HG03095 (cell line): ENCODE data around the gene AMDHD2.
"Not testable (repeated sequence)": the region's sequence is repeated elsewhere in the genome, so short reads cannot be mapped to it uniquely, and the experiment has no call there.

Experiments
- ATAC-seq: cut with Tn5 transposase; IDR thresholded peaks from one replicate; pipeline ENCODE4 v1.9.1; 2021; ENCODE audit warnings: moderate library complexity; ENCODE audit not compliant: unreplicated experiment

Gene AMDHD2

DNA sequence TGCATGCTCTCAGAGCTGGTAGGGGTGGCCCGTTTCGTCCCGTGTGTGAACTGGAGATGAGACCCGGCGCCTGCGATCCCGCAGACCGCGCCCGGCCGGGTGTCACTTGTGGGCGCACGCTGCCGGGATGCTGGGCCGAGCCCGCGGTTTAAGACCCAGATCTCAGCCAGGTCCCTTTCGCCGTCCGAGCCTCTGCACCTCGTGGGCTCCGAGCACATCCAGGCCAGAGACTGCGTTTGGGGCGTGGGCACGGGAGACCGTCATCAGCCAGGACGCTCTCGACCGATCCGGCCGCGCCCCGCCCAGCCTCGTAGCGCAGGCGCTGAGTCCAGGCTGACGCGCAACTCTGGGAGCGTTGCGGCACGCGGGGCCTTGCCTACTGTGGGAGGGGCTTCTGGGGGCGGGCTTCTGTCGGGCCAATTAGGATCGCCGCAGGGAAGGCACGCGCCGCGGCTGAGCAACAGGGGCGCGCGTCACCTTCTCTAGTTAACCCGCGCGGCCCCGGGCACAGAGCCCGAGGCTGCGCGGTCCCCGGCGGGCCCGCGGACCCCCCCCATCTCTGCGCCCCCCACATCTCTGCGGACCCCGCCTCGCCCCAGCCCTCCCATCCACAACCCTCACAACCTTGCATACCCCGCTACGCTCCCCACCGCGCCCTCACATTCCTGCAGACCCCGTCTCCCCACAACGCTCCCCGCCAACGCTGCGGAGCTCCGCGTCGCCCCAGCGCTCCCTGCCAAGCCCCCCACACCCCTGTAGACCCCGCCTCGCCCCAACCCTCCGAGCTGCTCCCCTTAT lies 11.7 kb downstream of the AMDHD2 start:
- peak; percentile 66 for ATAC-seq

DNA sequence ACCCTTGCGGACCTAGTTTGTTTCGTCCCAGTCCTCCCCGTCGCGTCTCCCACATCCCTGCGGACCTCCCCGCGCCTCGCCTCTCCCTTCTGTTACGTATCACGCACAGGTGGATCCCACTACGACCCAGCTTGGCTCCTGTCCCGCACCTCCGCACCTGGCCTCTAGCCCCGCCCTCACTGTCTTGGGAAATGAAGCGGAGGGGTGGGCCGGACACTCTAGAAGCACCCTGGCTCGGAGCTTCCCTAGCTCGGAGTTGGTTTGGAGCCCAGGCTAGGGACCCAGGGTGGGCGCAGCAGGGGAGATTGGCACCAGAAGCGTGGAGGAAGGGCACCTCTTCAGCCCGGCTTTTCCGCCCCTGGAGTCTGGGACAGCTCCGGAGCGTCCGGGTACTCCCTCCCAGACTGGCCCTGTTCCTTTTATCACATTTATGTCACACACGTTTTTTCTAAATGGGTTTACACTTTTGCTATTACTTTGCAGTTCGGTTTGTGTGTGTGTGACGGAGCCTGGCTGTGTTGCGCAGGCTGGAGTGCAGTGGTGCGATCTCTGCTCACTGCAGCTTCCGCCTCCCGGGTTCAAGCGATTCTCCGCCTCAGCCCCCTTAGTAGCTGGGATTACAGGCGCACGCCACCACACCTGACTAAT lies 12.4 kb downstream of the AMDHD2 start:
- no peak for ATAC-seq

DNA sequence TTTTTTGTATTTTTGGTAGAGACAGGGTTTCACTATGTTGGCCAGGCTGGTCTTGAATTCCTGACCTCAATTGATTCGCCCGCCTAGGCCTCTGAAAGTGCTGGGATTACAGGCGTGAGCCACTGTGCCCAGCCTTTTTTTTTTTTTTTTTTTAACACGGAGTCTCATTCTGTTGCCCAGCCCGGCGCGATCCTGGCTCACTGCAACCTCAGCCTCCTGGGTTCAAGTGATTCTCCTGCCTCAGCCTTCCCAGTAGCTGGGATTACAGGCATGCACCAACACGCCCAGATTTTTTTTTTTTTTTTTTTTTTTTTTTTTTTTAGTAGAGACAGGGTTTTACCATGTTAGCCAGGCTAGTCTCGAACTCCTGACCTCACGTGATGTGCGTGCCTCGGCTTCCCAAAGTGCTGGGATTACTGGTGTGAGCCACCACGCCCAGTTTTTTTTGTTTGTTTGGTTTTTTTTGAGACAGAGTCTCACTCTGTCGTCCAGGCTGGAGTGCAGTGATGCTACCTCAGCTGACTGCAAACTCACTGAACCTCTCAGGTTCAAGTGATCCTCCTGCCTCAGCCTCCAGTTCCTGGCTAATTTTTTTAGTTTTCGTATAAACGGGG lies 13.1 kb downstream of the AMDHD2 start:
- ATAC-seq, result not testable (repeated sequence)

DNA sequence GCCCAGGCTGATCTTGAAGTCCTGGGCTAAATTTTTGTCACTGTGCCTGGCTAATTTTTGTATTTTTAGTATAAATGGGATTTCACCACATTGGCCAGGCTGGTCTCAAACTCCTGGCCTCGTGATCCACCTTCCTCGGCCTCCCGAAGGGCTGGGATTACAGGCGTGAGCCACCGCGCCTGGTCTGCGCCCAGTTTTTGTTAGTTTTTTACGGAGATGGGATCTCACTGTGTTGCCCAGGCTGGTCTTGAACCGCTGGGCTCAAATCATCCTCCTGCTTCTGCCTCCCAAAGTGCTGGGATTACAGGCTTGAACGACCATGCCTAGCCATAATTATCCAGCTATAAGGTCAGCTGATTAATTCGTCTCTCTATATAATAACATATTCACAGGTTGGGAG lies 13.7 kb downstream of the AMDHD2 start:
- ATAC-seq, result no peak

DNA sequence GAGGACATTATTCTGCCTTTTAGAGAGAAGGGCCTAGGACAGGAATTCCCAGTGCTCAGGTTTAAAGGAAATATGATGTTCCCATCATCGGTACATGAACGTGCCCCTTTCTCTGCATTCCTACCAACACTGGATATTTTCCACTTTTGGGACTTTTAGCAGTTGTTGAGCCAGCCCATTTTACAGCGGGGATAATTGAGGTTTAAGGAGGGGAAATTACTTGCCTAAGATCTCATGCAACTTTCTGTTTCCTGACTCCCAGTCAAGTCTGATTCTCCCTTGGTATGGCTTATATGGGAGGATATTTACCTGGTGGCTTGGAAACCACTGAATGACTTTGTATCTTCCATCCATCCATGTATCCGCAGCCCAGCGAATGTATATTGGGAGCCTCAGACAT lies 14.2 kb downstream of the AMDHD2 start:
- ATAC-seq, result not testable (repeated sequence)

DNA sequence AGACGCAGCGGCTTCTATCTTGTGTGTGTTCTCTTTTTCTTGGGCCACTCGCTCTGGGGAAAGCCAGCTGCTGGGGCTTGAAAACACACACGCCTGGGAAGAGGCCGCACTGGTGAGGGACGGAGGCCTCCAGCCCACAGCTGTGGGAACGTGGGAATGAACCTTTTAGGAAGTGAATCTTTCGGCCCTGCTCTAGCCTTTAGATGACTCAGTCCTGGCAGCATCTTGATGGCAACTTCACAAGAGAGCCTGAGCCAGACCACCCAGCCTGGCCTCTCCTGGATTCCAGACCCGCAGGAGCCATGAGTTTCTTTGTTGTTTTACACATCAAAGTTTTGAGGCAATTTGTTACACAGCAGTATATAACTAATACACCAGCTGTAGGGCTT lies 15.4 kb downstream of the AMDHD2 start:
- no peak for ATAC-seq

DNA sequence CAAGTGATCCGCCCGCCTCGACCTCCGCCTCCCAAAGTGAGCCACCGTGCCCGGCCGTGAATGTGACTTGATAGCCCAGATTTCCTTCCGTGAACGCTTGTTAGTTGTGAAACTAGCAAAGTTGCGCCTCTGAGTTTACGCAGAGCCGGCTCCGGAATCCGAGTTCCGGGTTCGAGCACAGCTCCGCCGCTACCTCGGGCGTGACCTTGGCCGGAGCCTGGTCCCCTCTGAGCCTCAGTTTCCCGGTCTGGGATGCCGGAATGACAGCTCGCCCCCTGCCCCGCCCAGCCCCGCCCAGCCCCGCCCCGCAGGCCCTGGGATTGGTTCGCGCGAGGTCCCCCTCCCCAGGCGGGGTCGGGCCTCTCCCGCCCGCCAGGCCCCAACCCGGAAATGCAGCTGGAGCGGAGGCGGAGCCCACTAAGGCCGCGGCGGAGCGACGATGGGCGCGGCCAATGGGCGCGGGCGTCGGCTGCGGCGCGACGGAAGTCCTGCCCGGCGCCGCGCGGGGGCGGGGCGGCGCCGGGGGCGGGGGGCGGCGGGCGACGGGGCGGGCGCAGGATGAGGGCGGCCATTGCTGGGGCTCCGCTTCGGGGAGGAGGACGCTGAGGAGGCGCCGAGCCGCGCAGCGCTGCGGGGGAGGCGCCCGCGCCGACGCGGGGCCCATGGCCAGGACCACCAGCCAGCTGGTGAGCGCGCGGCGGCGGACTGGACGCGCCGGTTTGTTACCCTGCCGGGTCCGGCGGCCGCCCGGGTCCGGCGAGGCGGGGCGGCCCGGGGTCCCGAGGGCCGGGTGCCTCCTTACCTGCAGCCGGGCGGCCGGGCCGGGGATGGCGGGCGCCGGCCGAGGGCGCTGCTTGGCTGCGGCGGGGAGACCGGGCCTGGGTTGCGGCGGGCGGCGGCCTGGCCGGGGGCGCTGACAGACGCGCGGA lies 17.5 kb downstream of the AMDHD2 start, which contains the start of gene PDPK1:
Gene PDPK1, plus strand, starts transcription at position 571 of the 929 bp plus-strand sequence. Its CDS starts 92 bp downstream, at position 663.
- ATAC-seq, result peak; percentile 68

DNA sequence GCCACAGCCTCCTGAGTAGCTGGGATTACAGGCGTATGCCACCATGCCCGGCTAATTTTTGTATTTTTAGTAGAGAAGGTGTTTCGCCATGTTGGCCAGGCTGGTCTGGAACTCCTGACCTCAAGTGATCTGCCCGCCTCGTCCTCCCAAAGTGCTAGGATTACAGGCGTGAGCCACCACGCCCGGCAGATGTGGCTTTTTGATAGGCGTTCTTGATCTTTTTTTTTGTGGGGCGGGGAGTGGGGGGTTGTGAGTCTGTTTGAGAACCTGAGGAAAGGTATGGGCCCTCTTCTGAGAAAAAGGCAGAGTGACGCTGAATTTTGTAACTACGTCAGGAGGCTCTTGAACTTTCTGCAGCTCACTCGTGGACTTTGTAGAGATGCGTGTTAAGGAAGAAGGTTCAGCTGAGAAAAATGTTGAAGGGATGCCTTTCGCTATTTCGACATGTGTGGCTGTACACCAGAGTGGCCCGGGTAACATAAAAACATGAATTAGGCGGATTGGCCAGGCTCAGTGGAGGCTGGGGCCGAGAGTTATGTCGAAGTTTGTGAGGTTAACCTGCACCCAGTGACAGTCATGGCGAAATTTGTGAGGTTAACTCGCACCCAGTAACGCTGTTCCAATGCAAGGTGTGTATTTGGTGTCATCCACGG lies 19.1 kb downstream of the AMDHD2 start:
- ATAC-seq, result not testable (repeated sequence)

DNA sequence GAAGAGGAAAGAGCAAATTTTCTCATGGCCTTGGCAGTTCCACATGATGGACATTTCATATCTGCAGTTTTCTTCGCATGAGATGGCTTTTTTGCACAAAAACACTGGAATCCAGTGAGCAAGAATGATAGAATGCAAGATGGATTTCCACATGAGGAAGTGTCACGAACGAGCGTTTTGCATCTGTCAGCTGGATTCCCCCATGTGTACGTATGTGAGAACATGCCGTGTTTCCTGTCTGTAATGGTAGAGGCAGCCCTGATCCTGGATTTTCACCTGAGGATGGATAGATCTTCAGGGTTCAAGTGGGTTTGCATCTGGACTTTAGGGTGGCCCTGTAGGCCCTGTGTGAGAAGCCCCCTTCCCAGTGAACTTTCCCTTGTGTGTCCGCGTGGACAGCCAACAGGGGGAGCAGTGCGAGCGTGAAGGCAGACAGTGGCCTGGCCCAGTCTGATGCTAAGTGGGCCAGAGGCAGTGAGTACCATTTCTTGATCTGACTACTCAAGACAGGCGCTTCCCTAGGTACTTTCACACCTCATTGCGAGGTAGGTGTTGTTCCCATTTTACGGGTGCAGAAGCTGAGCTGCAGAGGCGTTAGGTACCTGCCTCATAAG lies 19.8 kb downstream of the AMDHD2 start:
- ATAC-seq, result not testable (repeated sequence)

DNA sequence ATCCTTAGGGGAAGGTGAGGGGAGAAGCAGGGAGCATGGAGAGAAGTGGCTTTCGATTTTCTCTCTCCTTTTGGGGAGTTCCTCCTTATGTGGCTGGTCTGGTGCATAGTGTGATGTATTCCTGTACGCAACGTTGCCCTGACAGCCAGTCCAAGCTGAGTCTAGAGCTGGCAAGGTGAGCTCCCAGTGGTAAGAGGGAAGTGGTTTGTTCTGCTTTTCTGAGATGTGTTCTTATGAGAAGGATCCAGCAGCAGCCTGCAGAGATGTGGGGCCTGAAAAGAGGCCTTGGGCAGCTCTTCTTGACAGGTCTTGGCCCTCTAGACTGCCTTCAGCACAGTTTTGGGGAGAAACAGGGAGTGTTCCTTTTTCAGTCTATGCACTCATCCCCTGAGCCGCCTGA lies 20.7 kb downstream of the AMDHD2 start:
- not testable (repeated sequence) for ATAC-seq

DNA sequence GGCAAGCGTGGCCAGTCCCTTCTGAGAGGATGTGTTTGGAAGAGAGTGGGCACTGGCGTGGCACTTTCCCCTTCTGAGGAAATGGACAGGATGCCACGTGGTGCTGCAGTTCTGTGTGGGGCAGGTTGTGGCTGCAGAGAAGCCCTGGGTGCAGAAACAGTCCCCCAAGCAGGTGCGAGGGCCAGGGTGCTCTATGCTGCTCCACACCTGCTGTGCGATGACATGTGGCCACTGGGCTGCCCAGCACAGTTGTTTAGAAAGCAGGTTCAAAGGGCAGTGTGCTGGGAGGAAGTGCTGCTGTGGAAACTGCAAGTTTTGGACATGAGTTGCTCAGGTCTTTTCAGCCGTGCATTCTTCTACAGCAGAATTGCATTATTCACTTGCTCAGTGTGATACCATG lies 21.2 kb downstream of the AMDHD2 start:
- ATAC-seq, result not testable (repeated sequence)

DNA sequence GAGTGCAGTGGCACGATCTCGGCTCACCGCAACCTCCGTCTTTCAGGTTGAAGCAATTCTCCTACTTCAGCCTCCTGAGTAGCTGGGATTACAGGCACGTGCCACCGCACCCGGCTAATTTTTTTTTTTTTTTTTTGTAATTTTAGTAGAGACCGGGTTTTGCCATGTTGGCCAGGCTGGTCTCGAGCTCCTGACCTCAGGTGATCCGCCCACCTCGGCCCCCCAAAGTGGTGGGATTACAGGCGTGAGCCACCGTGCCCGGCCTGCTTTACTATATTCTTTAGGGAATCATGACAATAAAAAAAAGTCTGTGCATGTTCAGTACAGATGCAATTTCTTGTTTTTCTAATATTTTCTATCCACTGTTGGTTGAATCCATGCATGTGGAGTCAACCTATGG lies 23.6 kb downstream of the AMDHD2 start:
- not testable (repeated sequence) for ATAC-seq

DNA sequence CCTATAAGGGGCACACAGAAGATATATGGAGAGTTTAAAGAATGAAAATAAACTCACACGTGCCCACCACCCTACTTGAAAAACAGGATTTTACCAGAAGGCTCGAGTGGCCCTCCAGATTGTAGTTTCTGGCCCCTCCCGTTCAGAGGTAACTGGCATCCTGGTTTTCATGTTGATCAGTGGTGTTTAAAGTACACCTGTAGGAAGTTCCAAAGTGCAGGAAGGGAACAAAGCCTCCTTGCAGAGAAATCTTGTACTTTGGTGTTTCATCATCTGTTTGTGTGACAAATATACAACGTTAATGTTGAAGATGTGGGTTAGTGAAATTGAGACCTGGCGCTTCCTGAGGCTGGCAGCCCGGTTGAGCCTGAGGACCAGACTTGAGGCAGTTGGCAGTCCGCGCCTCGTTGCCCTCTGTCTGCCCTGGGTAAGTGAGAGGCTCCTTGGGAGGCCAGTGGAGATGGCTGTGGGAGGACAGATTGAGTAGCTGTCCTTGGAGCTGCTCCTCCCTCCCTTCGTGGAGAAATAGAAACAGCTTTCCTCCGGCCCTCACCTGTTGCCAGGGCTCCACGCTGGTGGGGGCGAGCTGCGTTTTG lies 30.2 kb downstream of the AMDHD2 start:
- ATAC-seq, result not testable (repeated sequence)

DNA sequence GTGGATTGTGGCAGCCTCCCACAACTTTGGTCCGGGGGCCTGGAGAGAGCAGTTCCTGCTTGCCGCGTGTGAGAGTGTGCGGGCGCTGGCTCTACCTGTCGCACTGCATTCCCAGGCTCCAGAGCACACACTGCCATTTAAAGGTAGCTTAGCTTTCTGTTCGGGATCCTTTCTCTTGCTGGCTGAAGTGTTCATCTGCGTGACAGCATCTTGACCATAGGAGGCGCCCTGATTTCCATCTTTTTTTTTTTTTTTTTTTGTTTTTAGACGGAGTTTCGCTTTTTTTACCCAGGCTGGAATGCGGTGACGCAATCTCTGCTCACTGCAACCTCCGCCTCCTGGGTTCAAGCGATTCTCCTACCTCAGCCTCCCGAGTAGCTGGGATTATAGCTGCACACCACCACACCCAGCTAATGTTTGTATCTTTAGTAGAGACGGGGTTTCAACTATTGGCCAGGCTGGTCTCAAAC lies 31.3 kb downstream of the AMDHD2 start:
- ATAC-seq, result not testable (repeated sequence)

DNA sequence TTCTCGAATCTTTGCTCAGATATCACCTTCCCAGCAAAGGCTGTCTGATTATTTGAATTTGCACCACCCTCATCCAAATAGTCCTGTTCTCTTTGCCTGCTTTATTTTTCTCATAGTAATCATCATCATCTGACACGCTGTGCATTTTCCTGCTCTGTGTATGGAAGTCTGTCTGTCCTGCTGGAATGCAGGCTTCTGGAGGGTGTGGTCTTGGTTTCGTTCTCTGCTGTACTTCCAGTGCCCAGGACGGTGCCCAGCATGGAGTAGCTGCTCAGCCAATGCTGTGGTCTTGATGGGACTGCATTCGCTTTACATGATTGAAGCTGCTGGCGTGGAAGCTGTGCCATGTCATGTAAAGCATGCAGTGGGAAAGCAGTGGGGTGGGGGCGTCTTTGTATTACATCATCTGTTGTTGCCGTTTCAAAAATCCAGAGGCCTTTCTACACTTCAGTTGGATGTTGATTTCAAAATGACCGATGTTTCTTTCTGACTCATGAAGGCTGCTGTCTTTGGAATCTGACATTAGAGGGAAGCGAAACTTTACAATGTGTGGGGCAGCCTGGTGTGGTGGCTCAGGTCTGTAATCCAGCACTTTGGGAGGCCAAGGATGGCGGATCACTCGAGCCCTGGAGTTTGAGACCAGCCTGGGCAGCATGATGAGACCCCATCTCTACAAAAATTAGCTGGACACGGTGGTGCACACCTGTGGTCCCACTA lies 34.7 kb downstream of the AMDHD2 start:
- ATAC-seq, result not testable (repeated sequence)

DNA sequence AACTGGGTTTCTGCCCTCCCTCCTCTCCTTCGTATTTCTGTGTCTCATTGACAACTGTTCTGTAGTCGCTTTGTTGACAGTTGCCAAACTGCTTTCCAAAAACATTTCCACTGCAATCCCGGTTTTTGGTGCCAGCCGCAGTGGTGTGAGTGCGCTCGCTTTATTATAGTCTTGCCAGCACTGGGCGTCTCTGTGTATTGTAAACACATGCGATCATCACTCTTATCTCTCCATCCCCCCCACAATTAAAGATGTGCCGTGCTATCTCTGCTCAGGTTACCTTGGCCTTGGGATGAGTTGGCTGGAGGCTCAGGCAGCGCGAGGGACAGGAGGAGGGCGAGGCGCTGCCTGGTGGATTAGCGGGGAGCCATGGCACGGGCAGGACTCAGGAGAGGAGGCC lies 37.0 kb downstream of the AMDHD2 start:
- ATAC-seq, result not testable (repeated sequence)

DNA sequence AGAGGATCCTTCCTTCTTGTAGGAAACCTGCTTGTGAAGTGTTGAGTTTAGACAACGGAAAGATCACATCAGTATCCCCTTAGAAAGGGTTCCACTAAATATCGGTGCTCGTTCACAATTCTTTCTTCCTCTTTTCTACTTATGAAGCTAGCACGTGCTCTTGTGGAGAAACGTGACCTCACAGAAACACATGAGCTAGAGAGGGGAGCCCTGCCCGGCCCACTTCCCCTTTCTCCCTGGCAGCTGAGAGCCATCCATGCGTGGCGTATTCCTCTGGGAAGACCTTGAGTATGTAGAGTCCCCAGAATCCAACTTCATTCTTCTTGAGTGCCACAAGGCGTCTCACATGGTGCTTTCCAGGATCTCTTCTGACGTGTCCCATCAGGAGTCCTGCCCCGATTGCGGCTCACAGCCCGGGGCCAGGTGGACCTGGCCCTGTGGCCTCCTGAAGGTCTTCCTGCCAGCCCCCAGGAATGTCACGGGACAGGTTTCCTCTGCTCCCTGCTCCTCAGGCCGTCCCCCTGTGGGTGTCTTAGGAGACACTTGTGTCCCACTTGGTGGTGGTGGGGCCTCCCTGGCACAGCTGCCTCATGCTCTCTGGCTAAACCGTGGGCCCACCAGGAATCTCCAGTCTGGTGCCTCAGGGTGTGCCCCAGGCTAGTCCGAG lies 40.1 kb downstream of the AMDHD2 start:
- ATAC-seq, result peak; percentile 57

DNA sequence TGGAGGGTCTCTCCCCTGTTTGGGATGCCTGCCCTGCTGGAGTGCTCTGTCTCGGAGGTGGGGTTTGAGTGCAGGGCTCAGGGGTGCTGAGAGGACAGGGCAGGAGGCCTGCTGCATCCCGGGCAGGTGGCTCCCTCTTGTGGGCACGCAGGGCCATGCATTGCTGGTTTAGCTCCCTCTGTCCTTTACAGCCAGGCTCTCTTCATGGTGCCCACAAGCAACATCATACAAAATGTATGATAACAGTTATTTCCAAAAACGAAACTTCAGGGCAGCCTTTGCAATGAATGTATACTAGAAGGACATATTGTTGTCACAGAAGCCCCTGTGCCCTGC lies 40.6 kb downstream of the AMDHD2 start:
- ATAC-seq, result peak; percentile 39
